AG09319 (cell line): ENCODE results near the gene DDIAS.

Experiments
- DNase-seq: peaks from one replicate; pipeline ENCODE4 v3.0.0-alpha.2; 2010; ENCODE audit warnings: low read depth; ENCODE audit errors: extremely low read depth
- TF ChIP-seq, protein P1 (sequence below): IDR thresholded peaks from 2 replicates; pipeline ENCODE4 v1.5.1; 2011; ENCODE audit warnings: low read depth, mild to moderate bottlenecking, inconsistent platforms, low read length, moderate library complexity

The DDIAS gene

DNA sequence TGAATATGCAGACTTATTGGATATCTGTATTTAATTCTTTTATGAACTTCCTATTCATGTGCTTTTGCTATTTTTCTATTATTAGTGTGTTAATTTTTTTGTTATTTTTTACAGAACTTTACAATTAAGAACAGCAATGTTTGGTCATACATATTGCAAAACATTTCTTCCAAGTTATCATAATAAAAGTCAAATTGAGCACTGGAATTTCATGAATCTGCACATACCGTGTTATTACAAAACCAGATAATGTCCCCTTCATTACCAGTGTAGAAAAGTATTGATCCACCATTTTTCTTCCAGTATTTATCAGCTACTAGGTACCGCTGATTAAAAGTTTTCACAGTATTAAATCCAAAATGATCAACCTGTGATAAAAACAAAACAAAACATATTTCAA is 41.8 kb upstream of the DDIAS start:
- TF ChIP-seq, protein P1, sequence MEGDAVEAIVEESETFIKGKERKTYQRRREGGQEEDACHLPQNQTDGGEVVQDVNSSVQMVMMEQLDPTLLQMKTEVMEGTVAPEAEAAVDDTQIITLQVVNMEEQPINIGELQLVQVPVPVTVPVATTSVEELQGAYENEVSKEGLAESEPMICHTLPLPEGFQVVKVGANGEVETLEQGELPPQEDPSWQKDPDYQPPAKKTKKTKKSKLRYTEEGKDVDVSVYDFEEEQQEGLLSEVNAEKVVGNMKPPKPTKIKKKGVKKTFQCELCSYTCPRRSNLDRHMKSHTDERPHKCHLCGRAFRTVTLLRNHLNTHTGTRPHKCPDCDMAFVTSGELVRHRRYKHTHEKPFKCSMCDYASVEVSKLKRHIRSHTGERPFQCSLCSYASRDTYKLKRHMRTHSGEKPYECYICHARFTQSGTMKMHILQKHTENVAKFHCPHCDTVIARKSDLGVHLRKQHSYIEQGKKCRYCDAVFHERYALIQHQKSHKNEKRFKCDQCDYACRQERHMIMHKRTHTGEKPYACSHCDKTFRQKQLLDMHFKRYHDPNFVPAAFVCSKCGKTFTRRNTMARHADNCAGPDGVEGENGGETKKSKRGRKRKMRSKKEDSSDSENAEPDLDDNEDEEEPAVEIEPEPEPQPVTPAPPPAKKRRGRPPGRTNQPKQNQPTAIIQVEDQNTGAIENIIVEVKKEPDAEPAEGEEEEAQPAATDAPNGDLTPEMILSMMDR, result no peak
- DNase-seq, result no peak

DNA sequence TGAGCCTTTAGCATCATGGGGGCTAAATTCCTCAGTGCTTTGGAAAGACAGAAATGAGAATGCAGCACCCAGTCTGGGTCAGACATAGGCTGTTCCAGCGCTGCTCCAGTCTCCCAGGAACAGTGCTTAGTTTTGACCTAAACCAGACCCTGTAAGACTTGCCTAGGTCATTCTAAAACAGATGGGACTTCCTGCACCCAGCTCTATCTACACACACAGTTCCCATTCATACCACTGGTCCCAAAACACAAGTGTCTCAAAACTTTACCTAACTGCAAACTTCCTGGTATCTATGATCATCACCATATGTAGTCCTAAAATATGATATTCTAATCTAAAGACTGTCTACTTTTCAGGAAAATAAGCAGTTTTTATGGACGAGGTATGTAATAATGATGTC is 39.2 kb upstream of the DDIAS start:
- TF ChIP-seq, protein P1, result no peak
- DNase-seq, result no peak

DNA sequence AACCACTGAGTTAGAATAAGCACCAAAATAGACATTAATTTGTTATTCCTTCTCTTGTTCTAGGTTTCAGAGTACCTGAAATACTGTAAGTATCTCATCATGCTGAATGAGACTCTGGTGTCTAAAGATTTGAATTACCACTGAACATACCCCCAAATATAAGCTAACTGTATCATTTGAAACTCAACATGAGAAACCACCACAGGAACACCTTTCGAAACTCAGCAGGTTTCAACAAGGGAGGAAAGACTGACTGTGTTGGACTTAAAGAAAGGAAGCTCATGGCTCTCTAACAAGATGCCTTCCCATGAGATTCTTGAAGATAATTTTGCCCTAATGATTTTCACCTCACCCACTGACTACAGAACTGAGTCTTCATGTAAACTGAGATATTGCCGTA is 38.3 kb upstream of the DDIAS start:
- no peak for DNase-seq
- TF ChIP-seq, protein P1, result no peak

DNA sequence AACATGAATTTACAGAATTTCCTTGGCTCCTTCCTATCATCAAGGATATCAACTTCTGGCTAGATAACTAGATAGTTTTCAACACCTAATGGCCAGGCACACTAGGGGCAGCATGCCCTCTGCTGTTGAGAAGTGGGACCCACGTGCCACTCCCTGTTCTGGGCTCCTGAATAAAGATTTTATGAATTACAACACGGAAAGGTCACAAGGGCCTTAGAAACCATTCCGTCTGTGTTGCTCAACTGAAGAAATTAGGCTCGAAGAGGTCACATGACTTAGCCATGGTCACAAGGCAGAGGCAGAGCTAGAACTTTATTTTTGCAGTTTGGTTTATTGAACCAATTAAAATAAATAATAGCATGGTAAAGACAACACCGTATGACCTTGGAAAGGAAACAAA is 37.3 kb upstream of the DDIAS start:
- TF ChIP-seq, protein P1, result peak; percentile 54
- peak; percentile 10 for DNase-seq

DNA sequence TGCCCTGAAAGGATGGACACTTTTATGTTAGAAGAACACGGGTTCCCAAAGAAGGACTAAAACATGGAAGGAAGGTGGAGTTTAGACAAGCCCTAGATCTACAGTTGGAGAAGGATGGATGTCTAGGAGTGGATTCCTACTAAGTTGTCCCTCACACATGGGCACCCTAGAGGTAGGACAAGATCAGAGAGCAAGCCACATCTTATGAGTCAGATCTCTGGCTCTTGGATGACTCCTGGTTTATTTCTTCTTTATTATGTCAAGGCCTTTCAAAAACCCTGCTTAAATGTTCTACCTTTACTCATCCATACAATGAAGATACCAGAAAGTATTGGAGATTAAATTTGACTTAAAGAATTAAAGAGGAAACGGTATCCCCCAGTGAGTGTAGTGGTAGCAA is 35.7 kb upstream of the DDIAS start:
- TF ChIP-seq, protein P1, result no peak
- DNase-seq, result no peak

DNA sequence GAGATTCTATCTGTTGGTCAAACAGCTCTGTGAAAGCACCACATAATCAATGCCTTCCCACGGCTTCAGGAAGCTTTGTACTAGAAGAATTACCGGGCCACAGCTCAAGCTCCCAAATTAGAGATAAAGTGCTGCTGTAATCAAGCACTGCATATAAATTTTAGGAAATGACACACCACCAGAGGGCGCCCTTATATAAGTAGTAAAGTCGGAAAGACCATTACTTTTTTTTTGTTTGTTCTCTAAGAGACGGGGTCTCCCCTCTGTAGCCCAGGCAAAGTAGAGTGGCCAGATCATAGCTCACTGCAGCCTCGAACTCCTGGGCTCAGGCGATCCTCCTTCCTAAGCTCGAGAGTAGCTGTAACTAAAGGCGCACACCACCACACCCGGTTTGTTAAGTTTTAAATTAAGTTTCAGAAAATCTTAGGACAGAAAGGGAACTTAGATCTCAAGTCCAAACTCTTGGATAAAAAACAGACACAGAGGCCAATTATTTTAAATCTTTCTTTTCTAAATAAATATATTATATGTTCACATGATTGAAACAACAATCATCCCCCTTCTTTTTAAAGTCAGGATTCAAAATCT is 33.9 kb upstream of the DDIAS start:
- DNase-seq, result peak; percentile 54
- TF ChIP-seq, protein P1, result peak; percentile 62

DNA sequence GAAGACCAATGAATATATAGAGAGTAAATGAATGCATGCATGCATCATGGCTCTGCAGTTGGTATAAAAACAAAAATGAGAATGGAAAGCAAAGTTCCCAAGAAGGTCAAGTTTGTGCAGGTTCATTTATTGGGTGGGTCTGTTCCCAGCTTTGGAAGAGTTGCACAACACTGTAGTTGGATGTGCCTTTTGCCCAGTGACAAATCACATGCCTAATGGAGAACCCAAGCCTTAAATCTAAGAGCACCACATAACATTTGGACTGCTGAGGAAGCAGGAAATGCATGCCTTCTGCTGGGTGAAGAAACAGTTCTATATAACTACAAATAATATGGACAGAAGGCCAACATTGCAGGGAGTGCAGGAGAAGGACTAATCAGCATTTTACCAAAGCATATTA is 31.9 kb upstream of the DDIAS start:
- no peak for DNase-seq
- TF ChIP-seq, protein P1, result no peak
